Astrocyte of the spinal cord (primary cell): Measurements from ENCODE around the gene SENP2.
"Not testable (repeated sequence)": the region's sequence is repeated elsewhere in the genome, so short reads cannot be mapped to it uniquely, and the experiment has no call there.

Experiments used
- DNase-seq: peaks from one replicate; pipeline ENCODE4 v3.0.0; 2011; ENCODE audit warnings: low read depth, low spot score
- H3K4me3 ChIP-seq: 2 replicates; pipeline ENCODE4 v1.5.1; 2011; ENCODE audit warnings: low read depth, mild to moderate bottlenecking, low read length, moderate library complexity
- in situ Hi-C: cut with HindIII; loops from 2 replicates; pipeline ENCODE4 v1.10.0; 2017; ENCODE audit warnings: low sequenced_read_pairs
- TF ChIP-seq, protein P1 (sequence below): IDR thresholded peaks from 2 replicates; pipeline ENCODE4 v1.5.1; 2012; ENCODE audit warnings: low read depth, mild to moderate bottlenecking, low read length, inconsistent platforms

The SENP2 gene

GRCh38 chr3:185552358-185552877 is 33.7 kb upstream of the SENP2 start, which contains the start of gene LIPH:
Gene LIPH, minus strand, starts transcription at chr3:185552588. Its CDS starts 117 bp downstream, at chr3:185552471.
- no peak within 1 kb of the TSS for H3K4me3 ChIP-seq
- TF ChIP-seq, protein P1, sequence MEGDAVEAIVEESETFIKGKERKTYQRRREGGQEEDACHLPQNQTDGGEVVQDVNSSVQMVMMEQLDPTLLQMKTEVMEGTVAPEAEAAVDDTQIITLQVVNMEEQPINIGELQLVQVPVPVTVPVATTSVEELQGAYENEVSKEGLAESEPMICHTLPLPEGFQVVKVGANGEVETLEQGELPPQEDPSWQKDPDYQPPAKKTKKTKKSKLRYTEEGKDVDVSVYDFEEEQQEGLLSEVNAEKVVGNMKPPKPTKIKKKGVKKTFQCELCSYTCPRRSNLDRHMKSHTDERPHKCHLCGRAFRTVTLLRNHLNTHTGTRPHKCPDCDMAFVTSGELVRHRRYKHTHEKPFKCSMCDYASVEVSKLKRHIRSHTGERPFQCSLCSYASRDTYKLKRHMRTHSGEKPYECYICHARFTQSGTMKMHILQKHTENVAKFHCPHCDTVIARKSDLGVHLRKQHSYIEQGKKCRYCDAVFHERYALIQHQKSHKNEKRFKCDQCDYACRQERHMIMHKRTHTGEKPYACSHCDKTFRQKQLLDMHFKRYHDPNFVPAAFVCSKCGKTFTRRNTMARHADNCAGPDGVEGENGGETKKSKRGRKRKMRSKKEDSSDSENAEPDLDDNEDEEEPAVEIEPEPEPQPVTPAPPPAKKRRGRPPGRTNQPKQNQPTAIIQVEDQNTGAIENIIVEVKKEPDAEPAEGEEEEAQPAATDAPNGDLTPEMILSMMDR, result no peak
- in situ Hi-C loops, result no loop called here
- no peak for DNase-seq

DNA sequence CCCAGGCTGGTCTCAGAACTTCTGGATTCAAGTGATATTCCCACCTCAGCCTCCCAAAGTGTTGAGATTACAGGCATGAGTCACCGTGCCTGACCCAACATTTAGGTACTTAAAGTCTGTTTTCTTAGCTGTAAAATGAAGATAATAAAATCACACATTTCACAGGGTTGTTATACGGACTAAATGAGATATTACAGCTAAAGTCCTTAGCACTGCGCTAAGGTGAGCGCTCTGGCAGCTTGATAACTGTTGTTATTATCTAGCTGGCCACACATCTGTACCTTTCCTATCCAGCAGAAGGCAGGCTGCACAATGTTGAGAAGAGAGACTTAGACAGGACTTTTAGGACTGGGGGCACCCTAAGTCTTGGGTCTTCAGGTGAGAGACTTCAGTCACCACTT is 31.0 kb upstream of the SENP2 start:
- TF ChIP-seq, protein P1, result no peak
- DNase-seq, result no peak
- H3K4me3 ChIP-seq, result no peak overlapping the region
- in situ Hi-C loops, result no loop called here

DNA sequence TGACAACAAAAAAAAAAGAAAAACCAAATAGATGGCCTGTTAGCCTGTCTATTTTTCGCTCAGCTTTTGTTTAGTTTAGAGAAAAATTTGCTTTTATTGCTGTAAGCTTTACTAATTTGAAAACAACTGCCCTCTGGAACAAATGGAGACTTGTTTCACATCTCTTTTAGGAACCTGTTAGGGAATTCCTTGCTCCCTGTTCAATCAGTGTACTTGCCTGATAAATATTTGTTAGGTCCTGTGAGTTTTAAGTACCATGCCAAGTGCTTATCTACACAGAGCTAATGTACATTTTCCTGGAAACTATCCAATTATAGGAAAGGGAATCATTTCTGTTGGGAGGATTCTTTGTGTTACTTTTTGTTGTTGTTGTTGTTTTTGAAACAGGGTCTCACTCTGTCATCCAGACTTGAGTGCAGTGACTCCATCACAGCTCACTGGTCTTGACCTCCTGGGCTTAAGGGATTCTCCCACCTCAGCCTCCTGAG is 30.2 kb upstream of the SENP2 start:
- H3K4me3 ChIP-seq, result no peak overlapping the region
- TF ChIP-seq, protein P1, result no peak
- in situ Hi-C loops, result no loop called here
- DNase-seq, result no peak

DNA sequence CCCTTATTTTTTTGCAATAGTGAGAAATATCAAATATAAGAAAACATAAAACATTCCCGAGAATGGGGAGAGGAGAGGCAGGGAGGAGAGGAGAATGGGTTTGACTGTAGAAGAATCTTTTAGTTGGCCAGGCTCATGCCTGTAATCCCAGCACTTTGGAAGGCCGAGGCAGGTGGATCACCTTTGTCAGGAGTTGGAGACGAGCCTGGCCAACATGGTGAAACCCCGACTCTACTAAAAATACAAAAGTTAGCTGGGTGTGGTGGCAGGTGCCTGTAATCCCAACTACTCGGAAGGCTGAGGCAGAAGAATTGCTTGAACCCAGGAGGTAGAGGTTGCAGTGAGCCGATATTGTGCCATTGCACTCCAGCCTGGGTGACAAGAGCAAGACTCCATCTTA is 29.5 kb upstream of the SENP2 start:
- in situ Hi-C loops, H3K4me3 ChIP-seq, DNase-seq: not testable (repeated sequence)

- TF ChIP-seq, protein P1, result no peak
- H3K4me3 ChIP-seq, result no peak overlapping the region
- in situ Hi-C loops, result no loop called here
- DNase-seq, result no peak
Observed at GRCh38 chr3:185558395-185558794, 27.7 kb upstream of the SENP2 start.

DNA sequence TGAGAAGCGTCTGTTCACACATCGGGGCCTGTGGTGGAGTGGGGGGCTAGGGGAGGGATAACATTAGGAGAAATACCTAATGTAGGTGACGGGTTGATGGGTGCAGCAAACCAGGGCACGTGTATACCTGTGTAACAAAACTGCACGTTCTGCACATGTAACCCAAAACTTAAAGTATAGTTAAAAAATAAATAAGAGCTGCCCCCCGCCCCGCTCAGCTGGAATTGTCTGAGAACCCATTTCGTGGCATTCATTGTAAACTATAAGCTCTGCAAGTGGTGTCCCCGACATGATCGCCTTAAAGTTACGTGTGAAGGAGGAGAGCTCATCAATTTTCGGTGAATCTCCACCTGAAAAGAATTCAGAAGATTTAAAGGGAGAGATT is 26.4 kb upstream of the SENP2 start:
- DNase-seq, result no peak
- no peak overlapping the region for H3K4me3 ChIP-seq
- in situ Hi-C loops, result no loop called here
- TF ChIP-seq, protein P1, result no peak

DNA sequence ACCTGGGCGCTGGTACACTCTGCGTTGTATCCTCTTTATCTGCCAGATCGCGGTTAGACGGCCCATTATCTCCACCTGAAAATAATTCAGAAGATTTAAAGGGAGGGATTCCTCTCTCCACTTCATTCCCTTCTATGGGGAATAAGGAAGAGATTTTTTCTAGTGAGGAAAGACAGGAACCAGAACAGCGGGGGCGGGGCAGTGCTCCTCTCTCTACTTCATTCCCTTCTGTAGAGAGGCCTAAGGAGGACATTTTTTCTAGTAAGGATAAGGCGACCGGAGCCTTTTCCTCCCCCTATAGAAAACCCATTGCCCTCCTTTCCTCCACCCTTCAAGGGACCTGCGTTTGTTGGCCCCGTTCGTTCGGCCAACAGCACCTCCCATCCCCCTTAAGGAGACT is 25.4 kb upstream of the SENP2 start:
- DNase-seq, result no peak
- in situ Hi-C loops, result no loop called here
- no peak overlapping the region for H3K4me3 ChIP-seq
- TF ChIP-seq, protein P1, result no peak
